ENCODE data around the gene TAF3.

TAF3 gene

GRCh38 chr10:8049045-8049864 is 230.9 kb downstream of the TAF3 start:
- no peak for DNase-seq

GRCh38 chr10:8049865-8050555 is 231.7 kb downstream of the TAF3 start:
- no peak for DNase-seq

- no peak for DNase-seq
These were observed 232.3 kb downstream of the TAF3 start for GRCh38 chr10:8050556-8051108.

GRCh38 chr10:8051109-8051821 is 233.0 kb downstream of the TAF3 start:
- no peak for DNase-seq

- DNase-seq, result no peak
These were observed 233.5 kb downstream of the TAF3 start for GRCh38 chr10:8051851-8052257.

DNA sequence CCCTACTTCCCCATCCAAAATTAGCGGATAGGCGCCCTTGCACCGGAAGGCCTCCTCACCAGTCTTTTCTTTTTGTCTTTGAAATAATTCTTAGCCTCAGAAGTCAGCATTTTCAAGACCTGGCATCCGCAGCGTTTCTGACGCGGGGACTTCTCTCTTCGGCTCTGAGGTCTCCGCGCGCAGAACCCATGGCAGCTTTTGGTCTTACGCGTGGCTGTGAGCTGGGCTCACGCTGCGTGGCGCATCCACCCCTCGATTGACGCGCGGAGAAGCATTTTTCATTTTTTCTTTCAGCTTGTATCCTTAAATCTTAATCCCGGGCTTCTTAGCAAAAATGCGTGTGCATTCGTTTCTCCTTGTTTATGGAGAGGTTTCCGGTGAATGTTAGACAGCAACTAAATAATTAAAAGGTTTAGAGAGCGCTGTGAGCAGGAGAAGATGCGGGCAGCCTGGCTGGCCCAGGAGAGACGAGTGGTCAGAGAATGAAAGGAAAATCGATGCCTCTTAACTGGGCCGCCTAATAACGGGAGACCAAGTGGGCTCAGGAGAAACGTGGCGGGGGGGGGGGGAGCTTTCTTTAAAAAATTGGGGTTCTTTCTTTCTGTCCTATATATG is 234.1 kb downstream of the TAF3 start:
- no peak for DNase-seq

GRCh38 chr10:8052956-8053445 is 234.7 kb downstream of the TAF3 start:
- DNase-seq, result no peak

GRCh38 chr10:8053446-8054243 is 235.3 kb downstream of the TAF3 start:
- DNase-seq, result peak; percentile 20

DNA sequence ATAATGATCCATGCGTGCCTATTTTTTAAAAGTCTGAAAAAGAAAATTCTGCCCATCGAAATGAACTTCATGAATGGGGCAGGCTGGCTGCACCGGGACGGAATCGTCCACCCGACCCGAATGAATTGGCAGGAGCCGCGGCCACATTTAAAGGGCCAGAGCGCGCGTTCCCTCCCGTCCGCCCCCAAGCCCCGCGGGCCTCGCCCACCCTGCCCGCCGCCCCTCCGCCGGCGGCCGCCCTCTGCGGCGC is 235.9 kb downstream of the TAF3 start:
- DNase-seq, result no peak

- DNase-seq, result no peak
These were observed 236.4 kb downstream of the TAF3 start, which contains the start of gene GATA3 for GRCh38 chr10:8054494-8055407. TSS of gene GATA3 (plus strand) at chr10:8054688. CDS start at chr10:8055656, 968 bp downstream.

GRCh38 chr10:8055420-8056349 is 237.4 kb downstream of the TAF3 start:
- DNase-seq, result no peak

- DNase-seq, result no peak
These were observed 238.1 kb downstream of the TAF3 start for GRCh38 chr10:8056378-8056777.

- no peak for DNase-seq
These were observed 238.6 kb downstream of the TAF3 start for GRCh38 chr10:8056871-8057331.

- DNase-seq, result no peak
These were observed 239.4 kb downstream of the TAF3 start for GRCh38 chr10:8057636-8058273.

GRCh38 chr10:8058274-8059111 is 240.2 kb downstream of the TAF3 start:
- no peak for DNase-seq

GRCh38 chr10:8059191-8059936 is 241.1 kb downstream of the TAF3 start:
- DNase-seq, result no peak

- DNase-seq, result no peak
These were observed 241.9 kb downstream of the TAF3 start for GRCh38 chr10:8060010-8060703.

All from NCI-H2171 treated with DMSO at 0.1 percent for 48 hours (cell line).